GM06990 (cell line): ENCODE data around the gene SSR3.

ENCODE experiments used
- DNase-seq: peaks from one replicate; pipeline ENCODE4 v3.0.0-alpha.2; 2011; ENCODE audit not compliant: insufficient read length; ENCODE audit errors: extremely low read depth
- H3K27me3 ChIP-seq: replicated peaks from 2 replicates; pipeline ENCODE4 v1.6.0; 2011; ENCODE audit warnings: low read length; ENCODE audit not compliant: control insufficient read depth, insufficient read depth
- H3K36me3 ChIP-seq: 2 replicates; pipeline ENCODE4 v1.5.1; 2011; ENCODE audit warnings: low read length; ENCODE audit not compliant: control insufficient read depth, insufficient read depth
- H3K4me3 ChIP-seq: replicated peaks from 2 replicates; pipeline ENCODE4 v1.5.1; 2011; ENCODE audit warnings: low read depth, mild to moderate bottlenecking, control low read depth, low read length
- CTCF ChIP-seq: IDR thresholded peaks from 2 replicates; pipeline ENCODE4 v1.5.1; 2011; ENCODE audit warnings: low read length, control low read depth, mild to moderate bottlenecking, inconsistent platforms; ENCODE audit not compliant: insufficient read depth, poor library complexity, severe bottlenecking

Gene SSR3

DNA sequence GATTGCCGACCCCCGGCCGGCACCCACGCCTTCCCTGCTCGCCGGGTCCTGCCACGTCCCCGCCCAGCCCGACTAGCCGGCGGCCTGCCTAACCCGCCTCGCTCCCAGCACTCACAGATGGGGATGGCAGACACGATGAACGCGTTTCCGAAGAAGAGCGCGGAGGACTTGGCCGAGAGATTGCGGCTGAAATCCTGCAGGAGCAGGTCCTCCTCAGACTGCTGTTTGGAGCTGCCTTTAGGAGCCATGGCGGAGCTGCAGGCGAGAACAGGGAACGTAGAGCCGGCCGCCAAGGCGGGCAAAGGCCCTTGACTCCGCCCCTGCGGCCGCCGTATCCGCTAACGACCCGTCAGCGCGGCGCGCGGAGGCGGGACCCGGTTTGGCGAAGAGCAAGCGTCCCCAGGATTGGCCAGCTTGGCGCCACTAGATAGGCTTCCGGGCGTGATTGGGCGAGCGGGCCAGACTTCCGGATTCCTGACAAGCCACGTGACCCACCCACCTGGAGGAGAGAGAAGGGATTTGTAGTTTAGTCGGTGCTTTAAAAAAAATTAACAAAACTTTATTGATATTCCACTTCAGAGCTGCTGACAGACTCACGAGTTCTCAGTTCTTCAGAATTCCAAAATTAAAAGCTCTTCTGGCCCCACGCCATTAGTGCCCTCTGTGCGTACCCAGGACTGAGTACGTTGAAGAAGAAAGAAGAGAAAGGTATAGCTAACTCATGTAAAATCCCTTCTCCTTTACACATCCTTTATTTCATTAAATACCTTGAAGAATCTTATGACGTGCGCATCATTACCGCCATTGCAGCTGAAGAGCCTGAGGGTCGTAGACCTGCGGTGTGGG lies at the start of gene SSR3:
Gene SSR3 (minus strand): TSS at position 276 of the 846 bp plus-strand sequence. CDS start 28 bp downstream, at position 248.
- H3K4me3 ChIP-seq: peak within 1 kb of the TSS; percentile 97
- DNase-seq: peak; percentile 99
- no peaks in the 10 kb centered on the region for H3K27me3 ChIP-seq
- H3K36me3 ChIP-seq: peaks cover 4% of the 10 kb centered on the region
- no peak for TF ChIP-seq CTCF

DNA sequence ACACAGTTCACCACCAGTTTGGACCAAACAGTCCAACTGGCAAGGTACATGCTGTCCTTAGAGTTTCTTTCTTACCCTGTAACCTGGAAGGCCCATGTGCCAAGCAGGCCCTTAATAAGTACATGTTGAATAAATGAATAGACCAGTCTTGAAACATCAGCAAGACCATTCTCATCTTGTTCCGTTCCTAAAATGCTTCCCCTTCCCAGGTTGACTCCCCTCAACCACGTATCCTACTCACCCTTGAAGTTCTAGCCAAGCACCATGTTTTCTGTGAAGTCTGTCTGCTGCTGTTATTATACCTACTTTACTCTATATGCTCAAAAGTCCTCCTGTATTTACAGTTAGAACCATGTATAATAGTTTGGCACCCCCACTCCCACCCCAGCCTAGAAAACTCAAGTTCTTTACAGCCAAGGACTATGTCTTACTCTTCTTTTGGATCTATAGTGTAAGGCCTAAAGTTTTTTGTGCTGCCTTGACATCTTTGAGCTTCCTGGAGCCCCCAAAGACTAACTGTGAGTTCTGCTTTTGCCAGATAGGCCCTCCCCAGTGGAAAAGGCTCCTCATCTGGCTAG lies 49.2 kb upstream of the SSR3 start:
- Histone ChIP-seq H3K4me3 (no peak overlapping the region), H3K36me3 (no peaks in the 10 kb centered on the region), H3K27me3 (no peaks in the 10 kb centered on the region)
- TF ChIP-seq CTCF: no peak
- no peak for DNase-seq

DNA sequence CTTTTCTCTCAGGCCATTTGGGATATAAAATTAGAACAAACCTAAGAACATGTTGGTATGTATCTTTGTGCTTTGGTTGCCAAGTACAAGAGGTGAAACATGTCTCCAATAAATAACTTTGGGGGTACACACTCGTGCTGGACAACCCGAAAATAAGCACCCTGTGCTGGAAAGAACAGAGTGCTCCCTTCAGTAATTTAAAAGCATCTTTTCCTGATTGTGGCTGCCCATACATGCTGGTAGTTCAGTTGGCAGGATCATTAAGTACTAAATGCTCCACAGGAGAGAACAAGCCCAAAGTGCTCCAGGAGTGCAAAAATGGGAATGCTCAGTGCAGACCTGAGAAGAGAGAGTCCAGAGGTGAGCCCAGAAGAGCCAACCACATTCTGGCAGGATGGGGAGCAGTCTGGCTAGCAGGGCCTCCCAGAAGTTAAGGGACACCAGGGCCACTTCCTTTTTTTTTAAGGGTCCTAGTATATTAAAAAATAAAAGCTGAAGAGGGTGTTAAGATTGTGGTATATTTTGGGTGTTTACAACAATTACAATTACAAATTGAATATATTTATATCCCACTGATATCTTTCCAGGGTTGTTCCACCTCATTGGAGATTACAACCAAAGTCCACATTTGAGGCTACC lies 48.6 kb upstream of the SSR3 start:
- DNase-seq: no peak
- H3K27me3 ChIP-seq: no peaks in the 10 kb centered on the region
- no peak for TF ChIP-seq CTCF
- no peak overlapping the region for H3K4me3 ChIP-seq
- H3K36me3 ChIP-seq: no peaks in the 10 kb centered on the region

GRCh38 chr3:156602424-156602823 lies 47.5 kb upstream of the SSR3 start:
- H3K4me3 ChIP-seq: no peak overlapping the region
- no peak for TF ChIP-seq CTCF
- no peaks in the 10 kb centered on the region for H3K27me3 ChIP-seq
- DNase-seq: no peak
- H3K36me3 ChIP-seq: no peaks in the 10 kb centered on the region

- H3K4me3 ChIP-seq: no peak overlapping the region
- H3K36me3 ChIP-seq: no peaks in the 10 kb centered on the region
- H3K27me3 ChIP-seq: no peaks in the 10 kb centered on the region
- no peak for DNase-seq
- no peak for TF ChIP-seq CTCF
Observed at GRCh38 chr3:156601497-156601896, 46.6 kb upstream of the SSR3 start.
